Activated CD4-positive, alpha-beta T cell treated with anti-CD3 and anti-CD28 coated beads, Interleukin-2, amount 50 U/mL, for 4 hours (primary cell): ENCODE results near the gene TBC1D22B.

Source experiments
- DNase-seq, 2 experiments: peaks; one replicate each; pipeline ENCODE4 v3.0.0-alpha.2; 2020

Gene TBC1D22B

GRCh38 chr6:37241131-37241530 is 16.4 kb upstream of the TBC1D22B start:
- no peak for DNase-seq

GRCh38 chr6:37241775-37242428 is 15.7 kb upstream of the TBC1D22B start:
- DNase-seq, result no peak

- DNase-seq, result no peak
Measured at GRCh38 chr6:37242429-37243052, 15.0 kb upstream of the TBC1D22B start.

GRCh38 chr6:37243131-37243815 is 14.3 kb upstream of the TBC1D22B start:
- DNase-seq, result no peak

GRCh38 chr6:37243816-37244370 is 13.7 kb upstream of the TBC1D22B start:
- no peak for DNase-seq

- no peak for DNase-seq
Measured at GRCh38 chr6:37244430-37245310, 12.9 kb upstream of the TBC1D22B start.

- DNase-seq, result no peak
Measured at GRCh38 chr6:37251211-37251780, 6.3 kb upstream of the TBC1D22B start.

- DNase-seq, result no peak
Measured at GRCh38 chr6:37253486-37254007, 4.0 kb upstream of the TBC1D22B start.

GRCh38 chr6:37254881-37255280 is 2.7 kb upstream of the TBC1D22B start:
- DNase-seq, result no peak

GRCh38 chr6:37256692-37257319 is 766 bp upstream of the TBC1D22B start:
- no peak for DNase-seq

GRCh38 chr6:37257320-37257633 is 295 bp upstream of the TBC1D22B start:
- no peak for DNase-seq

GRCh38 chr6:37258405-37259105 is 983 bp downstream of the TBC1D22B start:
- no peak for DNase-seq

GRCh38 chr6:37259191-37259590 is 1.6 kb downstream of the TBC1D22B start:
- DNase-seq, result no peak

- no peak for DNase-seq
Measured at GRCh38 chr6:37260040-37260439, 2.5 kb downstream of the TBC1D22B start.

GRCh38 chr6:37260444-37260843 is 2.9 kb downstream of the TBC1D22B start:
- DNase-seq, result no peak

- DNase-seq, result no peak
Measured at GRCh38 chr6:37261198-37261597, 3.6 kb downstream of the TBC1D22B start.

GRCh38 chr6:37262446-37263026 is 5.0 kb downstream of the TBC1D22B start:
- DNase-seq, result no peak

GRCh38 chr6:37265001-37265400 is 7.4 kb downstream of the TBC1D22B start:
- DNase-seq, result no peak

GRCh38 chr6:37265860-37266259 is 8.3 kb downstream of the TBC1D22B start:
- no peak for DNase-seq

GRCh38 chr6:37269105-37269504 is 11.5 kb downstream of the TBC1D22B start:
- DNase-seq, result no peak
